Activated T-helper 1 cell treated with anti-CD3 and anti-CD28 coated beads, Interleukin-2, amount 50 U/mL, for 16 hours (primary cell): ENCODE data around the gene PI4KA.
A peak's percentile ranks its signal among the peaks of the same experiment; 100 is the strongest.
"Not testable (repeated sequence)": the region's sequence is repeated elsewhere in the genome, so short reads cannot be mapped to it uniquely, and the experiment has no call there.

Experiments used
- DNase-seq, 2 donors: peaks; one replicate each; pipeline ENCODE4 v3.0.0-alpha.2; 2020; ENCODE audit warnings: low read depth in 1 of 2, low spot score in 1 of 2

Gene PI4KA

GRCh38 chr22:20732431-20732830 is 126.2 kb downstream of the PI4KA start:
- DNase-seq: not testable (repeated sequence)

GRCh38 chr22:20729194-20729593 is 129.4 kb downstream of the PI4KA start:
- DNase-seq: no peak

GRCh38 chr22:20728523-20729190 is 130.0 kb downstream of the PI4KA start:
- no peak for DNase-seq

- DNase-seq: no peak
Observed at GRCh38 chr22:20727118-20728015, 131.2 kb downstream of the PI4KA start.

GRCh38 chr22:20725987-20726558 is 132.5 kb downstream of the PI4KA start:
- DNase-seq: no peak

DNA sequence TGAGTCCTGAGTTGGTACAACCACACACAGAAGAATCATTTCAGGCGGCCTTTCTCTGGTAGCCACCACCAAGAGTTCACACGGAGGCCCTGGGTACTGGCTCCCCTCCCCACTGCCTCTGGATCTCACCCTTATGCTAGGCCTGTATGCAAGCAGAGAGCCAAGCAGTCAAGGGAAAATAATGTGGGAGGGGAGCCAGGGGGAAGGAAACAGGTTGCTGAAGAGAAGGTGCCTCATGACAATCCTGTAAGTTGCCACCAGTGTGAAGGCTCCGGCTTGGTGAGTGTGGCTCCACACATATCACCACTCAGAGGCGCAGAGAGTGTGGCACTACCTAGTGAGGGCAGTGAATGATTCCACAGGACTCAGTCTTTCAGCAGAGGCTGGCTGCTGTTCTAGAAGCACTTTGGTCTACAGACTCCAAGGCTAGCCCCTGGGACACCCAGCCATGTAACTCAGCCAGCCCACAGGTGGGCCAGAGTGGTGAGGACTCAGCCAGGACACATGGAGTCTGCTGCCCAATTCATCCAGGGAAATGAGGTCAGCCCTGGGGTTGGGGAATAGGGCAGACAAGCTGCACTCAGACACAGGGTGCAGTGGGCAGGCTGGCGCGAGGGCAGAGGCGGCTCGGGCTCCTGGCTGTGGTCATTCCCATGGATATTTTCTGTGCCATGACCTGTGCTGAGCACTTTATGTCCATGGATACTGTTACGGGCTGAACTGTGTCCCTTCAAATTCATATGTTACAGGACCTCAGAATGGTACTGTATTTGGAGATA is 133.7 kb downstream of the PI4KA start:
- DNase-seq: no peak

DNA sequence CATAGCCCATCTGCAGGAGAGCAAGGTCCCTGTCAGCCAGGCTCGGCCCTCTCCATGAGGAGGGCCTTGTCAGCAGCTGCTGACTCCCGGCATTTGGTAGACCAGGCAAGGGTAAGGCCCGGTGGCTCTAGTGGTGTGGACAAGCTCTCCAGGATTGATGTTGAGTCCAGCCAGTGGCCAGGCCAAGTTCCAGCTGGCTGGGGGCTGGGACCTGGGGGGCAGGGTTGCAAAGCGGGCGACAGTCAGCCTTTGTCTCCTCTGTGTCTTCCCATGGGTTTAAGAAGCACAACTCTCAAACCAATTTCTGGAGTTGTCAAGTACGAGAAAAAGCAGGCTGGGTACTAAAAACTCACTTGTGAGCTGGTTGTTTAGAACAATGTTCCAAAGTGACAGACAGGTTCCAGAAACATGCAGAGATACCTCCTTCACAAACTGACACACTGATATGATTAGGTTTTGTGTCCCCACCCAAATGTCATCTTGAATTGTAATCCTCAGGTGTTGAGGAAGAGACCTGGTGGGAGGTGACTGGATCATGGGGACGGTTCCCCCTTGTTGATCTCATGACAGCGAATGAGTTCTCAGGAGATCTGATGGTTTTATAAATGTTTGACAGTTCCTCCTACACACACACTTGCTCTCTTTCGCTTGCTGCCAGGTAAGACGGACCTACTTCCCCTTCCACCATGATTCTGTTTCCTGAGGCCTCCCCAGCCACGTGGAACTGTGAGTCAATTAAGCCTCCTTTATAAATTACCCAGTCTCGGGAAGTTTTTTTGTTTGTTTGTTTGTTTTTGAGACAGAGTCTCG is 137.0 kb downstream of the PI4KA start:
- no peak for DNase-seq

DNA sequence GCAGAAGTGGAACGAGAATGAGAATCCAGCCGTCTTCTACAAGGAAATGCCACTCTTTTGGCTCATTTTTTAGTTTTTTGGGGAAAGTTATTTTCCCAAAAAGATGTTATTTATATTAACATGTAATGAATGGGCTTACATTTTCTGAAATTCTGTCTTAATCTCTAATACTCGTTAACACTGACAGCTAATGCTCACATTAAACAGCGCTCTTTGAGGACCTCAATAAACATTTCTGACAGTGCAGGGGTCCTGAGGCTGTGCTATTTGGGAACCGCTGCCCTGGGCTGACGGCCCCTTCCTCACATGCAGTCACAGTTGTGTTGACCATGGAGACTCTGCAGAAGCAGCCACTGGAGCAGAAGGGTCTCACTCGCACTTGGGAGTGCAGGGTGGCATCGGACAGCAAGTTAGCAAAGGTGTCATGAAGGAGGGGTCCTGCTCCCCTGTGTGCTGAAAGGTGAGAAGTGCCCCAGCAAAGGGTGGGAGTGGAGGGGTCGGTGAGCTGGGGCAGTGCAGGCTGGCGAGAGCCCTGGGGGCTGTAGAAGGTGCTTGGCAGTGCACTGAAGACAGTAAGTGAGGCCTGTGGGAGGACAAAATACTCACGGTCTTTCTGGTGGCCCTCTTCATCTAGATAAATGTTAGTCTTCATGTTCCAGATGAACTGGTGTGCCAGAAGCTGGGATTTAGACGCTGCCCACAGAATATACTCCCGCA is 137.8 kb downstream of the PI4KA start:
- no peak for DNase-seq

DNA sequence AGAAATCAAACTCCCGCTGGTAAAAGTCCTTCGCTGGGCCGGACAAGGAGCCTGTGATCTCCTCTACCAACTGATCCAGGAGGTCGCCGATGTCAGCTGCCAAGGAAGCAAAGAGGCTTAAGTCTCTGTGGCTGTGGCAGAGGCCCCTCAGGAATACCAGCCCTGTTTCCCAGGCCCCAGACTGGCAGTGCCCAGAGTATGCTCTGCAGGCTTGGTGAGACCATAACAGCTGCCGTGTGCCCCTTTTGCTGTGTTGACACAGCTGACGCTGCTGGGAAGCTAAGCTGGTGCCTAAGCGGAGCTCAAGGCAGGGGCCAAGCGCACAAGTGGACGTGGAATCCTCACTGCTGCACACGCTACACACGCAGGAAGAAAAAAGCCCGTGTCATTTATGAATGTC is 139.9 kb downstream of the PI4KA start:
- not testable (repeated sequence) for DNase-seq

GRCh38 chr22:20717981-20718380 is 140.6 kb downstream of the PI4KA start:
- not testable (repeated sequence) for DNase-seq

DNA sequence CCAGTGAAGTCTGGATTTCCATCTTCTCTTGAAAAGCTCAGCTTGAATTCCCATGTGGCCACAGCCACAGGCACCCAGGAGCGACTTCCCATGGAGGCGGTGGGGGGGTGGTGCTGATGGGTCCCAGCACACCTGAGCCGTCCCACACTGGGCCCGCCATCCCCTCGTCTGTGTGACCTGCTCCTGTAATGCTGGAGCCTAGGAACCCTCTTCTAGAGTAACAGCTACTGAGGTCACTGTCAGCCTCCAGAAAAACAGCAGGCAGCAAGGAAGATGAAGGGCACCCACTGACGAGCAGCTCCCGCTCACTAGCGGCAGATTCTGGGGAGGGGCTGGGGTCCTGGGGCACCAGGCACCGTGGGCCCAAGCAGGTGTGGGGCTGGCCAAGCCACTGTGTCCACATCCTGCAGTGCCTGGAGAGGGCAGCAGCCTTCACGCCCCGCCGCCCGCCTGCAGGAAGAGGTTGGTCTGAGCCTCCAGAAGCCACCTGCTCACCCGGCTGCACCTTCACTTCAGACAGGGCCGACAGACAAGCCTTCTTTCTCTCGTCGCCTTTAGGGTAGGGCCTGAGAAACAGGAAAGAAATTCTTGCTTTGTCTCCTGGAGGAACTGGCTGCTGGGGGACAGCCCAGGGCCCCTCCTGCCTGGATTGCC is 141.3 kb downstream of the PI4KA start:
- not testable (repeated sequence) for DNase-seq

GRCh38 chr22:20713116-20713515 is 145.5 kb downstream of the PI4KA start:
- DNase-seq: not testable (repeated sequence)

DNA sequence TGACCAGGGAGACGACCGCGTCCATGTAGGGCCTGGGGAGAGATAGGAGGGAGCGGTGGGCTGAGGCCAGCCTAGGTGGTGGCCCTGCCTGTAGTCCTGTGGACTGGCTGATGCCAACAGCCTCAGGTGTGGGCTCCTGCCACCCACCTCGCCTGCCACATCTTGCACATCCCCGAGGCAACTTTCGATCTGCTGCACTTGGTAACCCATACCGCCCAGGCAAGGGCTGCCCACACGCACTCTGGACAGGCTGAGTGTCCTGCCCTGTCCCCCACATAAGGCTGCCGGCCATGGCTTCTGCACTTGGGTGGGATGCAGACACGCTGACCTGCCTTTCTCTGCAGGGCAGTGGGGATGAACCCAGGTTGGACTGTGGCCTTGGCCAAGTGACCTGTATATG is 148.6 kb downstream of the PI4KA start:
- not testable (repeated sequence) for DNase-seq

- DNase-seq: not testable (repeated sequence)
Observed at GRCh38 chr22:20707549-20708118, 151.0 kb downstream of the PI4KA start.

- not testable (repeated sequence) for DNase-seq
Observed at GRCh38 chr22:20703816-20704609, 154.6 kb downstream of the PI4KA start.

DNA sequence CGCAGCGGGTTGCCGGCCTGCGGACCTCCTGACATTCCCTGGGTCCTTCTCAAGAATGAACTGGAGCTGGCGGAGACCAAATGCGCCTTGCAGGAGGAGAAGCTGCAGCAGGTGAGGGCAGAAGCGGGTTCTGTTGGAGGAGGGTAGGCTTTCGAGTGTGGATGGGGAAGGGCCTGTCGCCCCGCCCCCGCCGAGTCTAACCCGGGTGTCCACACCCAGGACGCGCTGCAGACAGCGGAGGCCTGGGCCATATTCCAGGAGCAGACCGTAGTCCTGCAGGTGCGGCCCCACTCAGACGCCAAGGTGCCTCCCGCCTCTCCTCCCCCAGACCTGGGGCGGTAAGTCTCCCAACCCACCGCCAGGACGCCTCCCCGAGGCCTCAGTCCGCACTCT is 155.2 kb downstream of the PI4KA start:
- peak in 1 of 2 donors; percentile 40 for DNase-seq

GRCh38 chr22:20702546-20703413 is 155.8 kb downstream of the PI4KA start:
- peak; percentile 95 to 97 for DNase-seq
